Endothelial cell of umbilical vein (primary cell): ENCODE measurements around the gene POLR3C.

Experiments used
- EZH2 ChIP-seq: IDR thresholded peaks from 2 replicates; pipeline ENCODE4 v1.6.1; 2012; ENCODE audit warnings: borderline replicate concordance, low read depth, mild to moderate bottlenecking, moderate library complexity, low read length, inconsistent platforms; ENCODE audit not compliant: severe bottlenecking
- FOS ChIP-seq: IDR thresholded peaks from 2 replicates; pipeline ENCODE4 v1.6.1; 2011; ENCODE audit warnings: mild to moderate bottlenecking, low read length, moderate library complexity, borderline replicate concordance; ENCODE audit not compliant: insufficient read depth
- MYC ChIP-seq: IDR thresholded peaks from one replicate; pipeline ENCODE4 v1.6.1; 2011; ENCODE audit warnings: mild to moderate bottlenecking, low read depth, low read length
- POLR2A ChIP-seq: IDR thresholded peaks from 2 replicates; pipeline ENCODE4 v1.6.1; 2012; ENCODE audit warnings: low read depth, mild to moderate bottlenecking, control low read depth, low read length
- POLR2AphosphoS5 ChIP-seq: IDR thresholded peaks from 2 replicates; pipeline ENCODE4 v1.6.1; 2012; ENCODE audit warnings: low read depth, mild to moderate bottlenecking, control low read depth, low read length, moderate library complexity; ENCODE audit not compliant: insufficient read depth
- TF ChIP-seq, protein P1 (sequence below), 2 donors: IDR thresholded peaks; 1 replicate in 1 of 2; 2 replicates in 1 of 2; pipeline ENCODE4 v1.5.1; 2011; ENCODE audit warnings: low read length in 2 of 2, mild to moderate bottlenecking in 2 of 2, moderate library complexity in 2 of 2, control low read depth in 1 of 2, inconsistent platforms in 1 of 2, low read depth in 1 of 2; ENCODE audit not compliant: insufficient read depth in 1 of 2; ENCODE audit errors: extremely low read depth in 1 of 2
- TF ChIP-seq, protein P2 (sequence below): IDR thresholded peaks from 2 replicates; pipeline ENCODE4 v1.6.1; 2011; ENCODE audit not compliant: insufficient read depth, insufficient read length

DNA sequence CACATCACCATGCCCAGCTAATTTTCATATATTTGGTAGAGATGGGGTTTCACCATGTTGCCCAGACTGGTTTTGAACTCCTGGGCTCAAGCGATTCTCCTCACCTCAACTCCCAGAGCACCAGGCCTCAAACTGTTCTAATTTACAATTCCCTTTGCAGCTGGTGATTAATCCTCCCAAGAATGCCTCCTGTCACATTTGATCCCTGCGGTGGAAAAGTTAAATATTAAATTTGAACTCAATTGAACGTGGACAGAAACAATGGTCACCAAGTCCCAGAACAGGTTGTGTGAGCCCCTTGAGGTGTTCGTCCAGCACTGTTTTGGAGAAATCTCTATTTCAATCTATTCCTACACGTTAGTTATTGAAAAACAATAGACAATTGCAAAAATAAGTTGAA, 63.6 kb downstream of the POLR3C start:
- no peak for TF ChIP-seq POLR2A
- TF ChIP-seq EZH2 = no peak
- TF ChIP-seq, protein P1, sequence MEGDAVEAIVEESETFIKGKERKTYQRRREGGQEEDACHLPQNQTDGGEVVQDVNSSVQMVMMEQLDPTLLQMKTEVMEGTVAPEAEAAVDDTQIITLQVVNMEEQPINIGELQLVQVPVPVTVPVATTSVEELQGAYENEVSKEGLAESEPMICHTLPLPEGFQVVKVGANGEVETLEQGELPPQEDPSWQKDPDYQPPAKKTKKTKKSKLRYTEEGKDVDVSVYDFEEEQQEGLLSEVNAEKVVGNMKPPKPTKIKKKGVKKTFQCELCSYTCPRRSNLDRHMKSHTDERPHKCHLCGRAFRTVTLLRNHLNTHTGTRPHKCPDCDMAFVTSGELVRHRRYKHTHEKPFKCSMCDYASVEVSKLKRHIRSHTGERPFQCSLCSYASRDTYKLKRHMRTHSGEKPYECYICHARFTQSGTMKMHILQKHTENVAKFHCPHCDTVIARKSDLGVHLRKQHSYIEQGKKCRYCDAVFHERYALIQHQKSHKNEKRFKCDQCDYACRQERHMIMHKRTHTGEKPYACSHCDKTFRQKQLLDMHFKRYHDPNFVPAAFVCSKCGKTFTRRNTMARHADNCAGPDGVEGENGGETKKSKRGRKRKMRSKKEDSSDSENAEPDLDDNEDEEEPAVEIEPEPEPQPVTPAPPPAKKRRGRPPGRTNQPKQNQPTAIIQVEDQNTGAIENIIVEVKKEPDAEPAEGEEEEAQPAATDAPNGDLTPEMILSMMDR (IDR thresholded peaks at IDR 0.05; ENCODE audit: extremely low read depth in 1 of 2, insufficient read depth in 1 of 2, low read depth in 1 of 2, low read length in 2 of 2) = no peak
- TF ChIP-seq POLR2AphosphoS5 = no peak
- TF ChIP-seq MYC = no peak
- TF ChIP-seq FOS = no peak
- TF ChIP-seq, protein P2, sequence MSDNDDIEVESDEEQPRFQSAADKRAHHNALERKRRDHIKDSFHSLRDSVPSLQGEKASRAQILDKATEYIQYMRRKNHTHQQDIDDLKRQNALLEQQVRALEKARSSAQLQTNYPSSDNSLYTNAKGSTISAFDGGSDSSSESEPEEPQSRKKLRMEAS = no peak
